Ovary (tissue), 10 donors: ENCODE data around the gene OR5D14. TPM values are rescaled to one million over a fixed set of nuclear protein-coding genes. Genes with fewer than 3 reads are reported as not detected.

Experiments used
- DNase-seq, 5 donors: peaks; one replicate each; pipeline ENCODE4 v3.0.0-alpha.2; 2019 to 2020
- H3K27ac ChIP-seq, 2 donors: fragments of 200-600 bp; one replicate each; pipeline versions ENCODE4 v1.5.1 to v1.8.0; 2019 to 2022
- H3K27me3 ChIP-seq: fragments of 200-600 bp; one replicate; pipeline ENCODE4 v1.8.0; 2022
- H3K36me3 ChIP-seq: fragments of 200-600 bp; sonication (generic); one replicate; pipeline ENCODE4 v1.5.1; 2019
- H3K4me1 ChIP-seq: one replicate; pipeline ENCODE4 v1.8.1; 2013; ENCODE audit warnings: mild to moderate bottlenecking, moderate library complexity; ENCODE audit not compliant: insufficient read depth
- H3K4me3 ChIP-seq: fragments of 200-600 bp; sonication (generic); one replicate; pipeline ENCODE4 v1.5.1; 2017
- H3K9me3 ChIP-seq, 2 donors: fragments of 200-600 bp in 1 of 2; sonication (generic) in 1 of 2; one replicate each; pipeline versions ENCODE4 v1.5.1 to v1.8.1; 2013 to 2019; ENCODE audit warnings: mild to moderate bottlenecking in 1 of 2, moderate library complexity in 1 of 2
- EP300 ChIP-seq: sonication (generic); formaldehyde crosslinking; IDR thresholded peaks from one replicate; pipeline ENCODE4 v1.6.1; 2017; ENCODE audit warnings: antibody characterized with exemption
- POLR2A ChIP-seq: fragments of 450-650 bp; IDR thresholded peaks from one replicate; pipeline ENCODE4 v1.6.1; 2017; ENCODE audit warnings: antibody characterized with exemption, mild to moderate bottlenecking, moderate library complexity
- WGBS, 3 donors: extraction: QIAGEN DNeasy Blood & Tissue Kit in 1 of 3; methylation state at CpG; one replicate each; pipeline versions ENCODE4 v1.1.5 to v1.1.7; 2013 to 2017; 5-methylcytosine and 5-hydroxymethylcytosine counted together
- intact Hi-C, 4 donors: fragments of 100-400 bp; cut with DNase I; formaldehyde crosslinking; loops; one replicate each; pipeline versions ENCODE4 v1.11.0 to v1.15.1; 2022 to 2023
- long read RNA-seq, 3 donors: library from polyadenylated mRNA in 2 of 3; unstranded in 2 of 3; transcript quantifications; one replicate each; pipeline ENCODE4 v2.0.0 and lab custom pipeline, GENCODE V29; 2021 to 2026
- polyA plus RNA-seq, 2 donors: library from polyadenylated mRNA; stranded (reverse); fragments of 200-250 nt in 1 of 2; fragments of 350-450 nt in 1 of 2; fragmentation: Illumina TruSeq in 1 of 2; extraction: RNeasy Lipid Tissue Mini Kit (QIAGEN cat#74804) in 1 of 2; gene quantifications; one replicate each; pipeline ENCODE4 v1.2.3, GENCODE V29; 2013 to 2014
- total RNA-seq, 7 donors: library from RNA; depleted of rRNA in 2 of 7; stranded (reverse); fragments of >200 nt in 2 of 7; fragmentation: NEBNext Ultra II Directional in 3 of 7; extraction: Animal tissue kit (Norgen Biotek cat#: 25700) in 3 of 7; gene quantifications; one replicate each; pipeline versions ENCODE4 v1.1.0 to v1.2.4, GENCODE V29; 2016 to 2023
- TF ChIP-seq, protein P1 (sequence below), 3 donors: fragments of 450-650 bp in 2 of 3; fragments of 200-600 bp in 1 of 3; IDR thresholded peaks; one replicate each; pipeline versions ENCODE4 v1.5.1 to v1.8.0; 2016 to 2022; ENCODE audit warnings: antibody characterized with exemption in 3 of 3, mild to moderate bottlenecking in 1 of 3
- donor health status: DM: no; HTN: no; CAD: no; lungs with moderate emphysema.
- donor health status: DM: no; HTN: no; CAD: no.
- donor health status: Bipolar disorder and iron deficiency.
- donor health status: DM: yes; HTN: yes; CAD: no.
- donor health status: DM: no; HTN: no; CAD: no.
- donor health status: DM: yes; HTN: yes; CAD: no.

Gene OR5D14
- total RNA-seq (not detected), polyA plus RNA-seq (not detected)
- long read RNA-seq, donor 1 = 0 reads
- long read RNA-seq, donor 2 = 0 reads
- long read RNA-seq, donor 3 = 0 reads

- TF ChIP-seq POLR2A (no peak), EP300 (no peak)
- TF ChIP-seq, protein P1, sequence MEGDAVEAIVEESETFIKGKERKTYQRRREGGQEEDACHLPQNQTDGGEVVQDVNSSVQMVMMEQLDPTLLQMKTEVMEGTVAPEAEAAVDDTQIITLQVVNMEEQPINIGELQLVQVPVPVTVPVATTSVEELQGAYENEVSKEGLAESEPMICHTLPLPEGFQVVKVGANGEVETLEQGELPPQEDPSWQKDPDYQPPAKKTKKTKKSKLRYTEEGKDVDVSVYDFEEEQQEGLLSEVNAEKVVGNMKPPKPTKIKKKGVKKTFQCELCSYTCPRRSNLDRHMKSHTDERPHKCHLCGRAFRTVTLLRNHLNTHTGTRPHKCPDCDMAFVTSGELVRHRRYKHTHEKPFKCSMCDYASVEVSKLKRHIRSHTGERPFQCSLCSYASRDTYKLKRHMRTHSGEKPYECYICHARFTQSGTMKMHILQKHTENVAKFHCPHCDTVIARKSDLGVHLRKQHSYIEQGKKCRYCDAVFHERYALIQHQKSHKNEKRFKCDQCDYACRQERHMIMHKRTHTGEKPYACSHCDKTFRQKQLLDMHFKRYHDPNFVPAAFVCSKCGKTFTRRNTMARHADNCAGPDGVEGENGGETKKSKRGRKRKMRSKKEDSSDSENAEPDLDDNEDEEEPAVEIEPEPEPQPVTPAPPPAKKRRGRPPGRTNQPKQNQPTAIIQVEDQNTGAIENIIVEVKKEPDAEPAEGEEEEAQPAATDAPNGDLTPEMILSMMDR (IDR thresholded peaks at IDR 0.05) = no peak
- Histone ChIP-seq H3K4me1 (no peaks in the 10 kb centered on the region), H3K27ac (no peak within 1 kb of the TSS), H3K27me3 (no peaks in the 10 kb centered on the region), H3K4me3 (no peak within 1 kb of the TSS), H3K36me3 (no peaks in the 10 kb centered on the region), H3K9me3 (no peaks in the 10 kb centered on the region)
- intact Hi-C loops = no loop called here
- no peak for DNase-seq
These were observed at the start of gene OR5D14 for GRCh38 chr11:55795256-55795655. Gene OR5D14, plus strand, starts transcription at chr11:55795556. Its CDS starts 0 bp downstream, at chr11:55795556.

- H3K9me3 ChIP-seq = no peaks in the 10 kb centered on the region
- no peak within 1 kb of the TSS for H3K27ac ChIP-seq
- intact Hi-C loops = no loop called here
- no peaks in the 10 kb centered on the region for H3K27me3 ChIP-seq
- H3K4me3 ChIP-seq = no peak within 1 kb of the TSS
- no peak for TF ChIP-seq POLR2A
- TF ChIP-seq, protein P1 (IDR thresholded peaks at IDR 0.05) = no peak
- TF ChIP-seq EP300 = no peak
- H3K4me1 ChIP-seq = no peaks in the 10 kb centered on the region
- no peak for DNase-seq
- no peaks in the 10 kb centered on the region for H3K36me3 ChIP-seq
These were observed 22.2 kb upstream of the OR5D14 start, which contains the start of gene OR5D13 for GRCh38 chr11:55773138-55773537. Gene OR5D13, plus strand, starts transcription at chr11:55773438. Its CDS starts 0 bp downstream, at chr11:55773438.

DNA sequence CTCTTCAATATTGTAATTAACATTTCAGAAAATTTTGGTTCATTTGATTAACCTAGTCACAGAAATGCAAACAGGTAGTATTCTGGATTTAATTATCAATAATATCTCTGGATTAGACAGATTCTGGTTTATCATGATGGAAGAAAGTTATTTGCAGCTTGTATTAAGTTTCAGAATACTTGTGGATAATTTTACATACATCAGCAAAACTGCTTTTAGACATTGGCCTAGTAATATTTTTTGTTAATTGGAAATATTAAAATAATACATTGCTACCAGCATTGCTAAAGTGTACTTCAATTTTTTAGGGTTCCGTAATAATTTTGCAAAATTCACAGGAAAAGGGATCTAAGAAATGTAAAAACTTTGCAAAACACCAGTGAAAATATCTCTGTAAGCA, 3.8 kb upstream of the OR5D14 start:
- no peak for DNase-seq
- H3K36me3 ChIP-seq = no peaks in the 10 kb centered on the region
- TF ChIP-seq, protein P1 (IDR thresholded peaks at IDR 0.05) = no peak
- TF ChIP-seq POLR2A (no peak), EP300 (no peak)
- no peaks in the 10 kb centered on the region for H3K27me3 ChIP-seq
- 78 to 86% (median 85%) methylated on average over 1 of the region's 1 CpG for WGBS, 3 donors
- H3K4me3 ChIP-seq = no peak overlapping the region
- H3K27ac ChIP-seq = no peak overlapping the region
- no peaks in the 10 kb centered on the region for H3K9me3 ChIP-seq
- H3K4me1 ChIP-seq = no peaks in the 10 kb centered on the region
- intact Hi-C loops = no loop called here

DNA sequence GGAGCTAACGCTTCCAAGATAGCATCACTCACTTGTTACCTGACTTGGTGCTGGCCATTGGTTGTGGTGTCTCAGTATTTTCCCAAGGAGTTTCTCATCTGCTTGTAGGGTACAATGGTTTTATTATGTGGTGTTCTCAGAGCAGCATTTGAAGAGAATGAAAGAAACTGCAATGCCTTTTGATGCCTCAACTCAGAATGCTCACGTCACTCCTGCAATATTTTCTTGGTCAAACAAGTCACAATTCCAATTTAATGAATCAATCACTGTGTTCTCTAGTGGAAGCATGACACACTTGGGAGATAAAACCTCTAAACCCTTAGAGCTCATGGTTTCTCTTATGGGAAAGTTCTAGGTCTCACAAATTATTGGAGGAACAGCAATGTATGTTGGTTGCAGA, 2.0 kb upstream of the OR5D14 start:
- no peak overlapping the region for H3K27ac ChIP-seq
- H3K4me1 ChIP-seq = no peaks in the 10 kb centered on the region
- H3K27me3 ChIP-seq = no peaks in the 10 kb centered on the region
- no peak for DNase-seq
- H3K4me3 ChIP-seq = no peak overlapping the region
- intact Hi-C loops = no loop called here
- H3K9me3 ChIP-seq = no peaks in the 10 kb centered on the region
- no peak for TF ChIP-seq EP300
- no peaks in the 10 kb centered on the region for H3K36me3 ChIP-seq
- 49 to 70% (median 53%) methylated on average over 2 of the region's 2 CpGs for WGBS, 3 donors

- Histone ChIP-seq H3K36me3 (no peaks in the 10 kb centered on the region), H3K4me1 (no peaks in the 10 kb centered on the region), H3K27me3 (no peaks in the 10 kb centered on the region), H3K27ac (no peak overlapping the region), H3K4me3 (no peak overlapping the region), H3K9me3 (no peaks in the 10 kb centered on the region)
- TF ChIP-seq, protein P1 (IDR thresholded peaks at IDR 0.05) = no peak
- TF ChIP-seq POLR2A = no peak
- DNase-seq = no peak
- intact Hi-C loops = loop anchor here in 1 of 4 donors (5.0 kb wide), 1 partner anchor 311 kb away; no protein-coding TSS in a partner anchor
- 87 to 88% (median 88%) methylated on average over 1 of the region's 1 CpG for WGBS, 3 donors
These were observed 10.9 kb downstream of the OR5D14 start for GRCh38 chr11:55806248-55806647.
